Activated CD4-positive, alpha-beta T cell treated with anti-CD3 and anti-CD28 coated beads, Interleukin-2, amount 10 ng/mL, durations not matched to agents 24 days and 14 days (primary cell): ENCODE measurements around the gene ZFTA. TPM values are rescaled to one million over a fixed set of nuclear protein-coding genes. Genes with fewer than 3 reads are reported as not detected.

ENCODE experiments used
- DNase-seq: peaks from one replicate; pipeline ENCODE4 v3.0.0; 2022
- H3K27ac Mint-ChIP-seq: one replicate; pipeline ENCODE4 v1.8.0; 2022; ENCODE audit warnings: mild to moderate bottlenecking, mixed read lengths
- H3K27me3 Mint-ChIP-seq: one replicate; pipeline ENCODE4 v1.8.0; 2022; ENCODE audit warnings: mixed read lengths
- H3K36me3 Mint-ChIP-seq: one replicate; pipeline ENCODE4 v1.8.0; 2022; ENCODE audit warnings: low read depth, mild to moderate bottlenecking, mixed read lengths
- H3K4me1 Mint-ChIP-seq: one replicate; pipeline ENCODE4 v1.8.0; 2021; ENCODE audit warnings: mixed read lengths
- H3K4me3 Mint-ChIP-seq: one replicate; pipeline ENCODE4 v1.8.0; 2022; ENCODE audit warnings: mild to moderate bottlenecking, moderate library complexity, mixed read lengths
- H3K9me3 Mint-ChIP-seq: one replicate; pipeline ENCODE4 v1.8.0; 2021; ENCODE audit warnings: mixed read lengths
- intact Hi-C: fragments of 100-400 bp; cut with micrococcal nuclease; formaldehyde crosslinking; loops from one replicate; pipeline ENCODE4 v1.15.1; 2023
- total RNA-seq: library from RNA; stranded (reverse); gene quantifications from 2 replicates; pipeline ENCODE4 v1.2.3, GENCODE V29; 2022

Gene ZFTA
- total RNA-seq, 1 donor from 2014 or later, result 3.8 TPM

DNA sequence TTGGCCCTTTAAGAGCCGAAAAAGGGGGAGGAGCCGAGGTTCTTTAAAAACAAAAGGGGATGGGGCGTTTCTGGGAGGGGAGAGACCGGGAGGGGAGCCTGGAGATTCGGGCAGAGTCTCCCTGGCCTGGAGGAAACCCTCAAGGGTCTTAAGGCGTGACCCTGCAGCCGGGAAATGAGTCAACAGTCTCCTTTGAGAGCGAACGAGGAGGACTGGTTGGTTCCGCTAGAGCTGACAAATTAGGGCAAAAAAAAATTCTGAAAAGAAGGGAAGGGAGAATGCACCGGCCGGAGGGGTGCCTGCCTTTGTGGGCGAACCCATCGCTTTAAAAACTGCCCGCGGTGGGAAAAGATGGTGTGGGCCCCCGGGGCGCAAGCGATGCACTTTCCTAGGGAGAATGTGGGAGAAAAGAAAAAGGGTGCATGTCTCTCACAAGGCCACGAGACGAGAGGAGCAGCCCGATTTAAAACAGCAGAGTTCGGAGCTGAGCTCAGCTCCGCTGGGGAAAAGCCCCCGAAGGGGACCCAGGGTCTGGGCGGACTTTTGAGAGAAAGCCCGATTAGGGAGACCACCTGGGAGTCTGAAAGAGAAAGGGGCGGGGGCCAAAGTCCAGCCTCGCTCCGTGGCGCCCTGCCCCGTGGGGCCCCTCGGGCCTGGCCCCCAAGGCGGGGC is 874 bp downstream of the ZFTA start:
- intact Hi-C loops, result loop anchor here (1.0 to 5.0 kb wide), 4 partner anchors 46 to 385 kb away; partner anchors contain the start of genes NAA40 and SPINDOC
- Mint-ChIP-seq H3K27me3 (peaks cover 29% of the 10 kb centered on the region), H3K9me3 (no peaks in the 10 kb centered on the region), H3K4me3 (peak overlapping the region; percentile 96), H3K4me1 (peaks cover 12% of the 10 kb centered on the region), H3K27ac (peak overlapping the region; percentile 88), H3K36me3 (no peaks in the 10 kb centered on the region)
- DNase-seq, result peak; percentile 89

- Mint-ChIP-seq H3K36me3 (no peaks in the 10 kb centered on the region), H3K27me3 (peaks cover 25% of the 10 kb centered on the region), H3K4me3 (peak overlapping the region; percentile 96), H3K9me3 (no peaks in the 10 kb centered on the region), H3K27ac (peak overlapping the region; percentile 88), H3K4me1 (peaks cover 12% of the 10 kb centered on the region)
- no peak for DNase-seq
- intact Hi-C loops, result loop anchor here (1.0 to 5.0 kb wide), 3 partner anchors 46 to 386 kb away; partner anchors contain the start of gene SPINDOC
These were observed 1.4 kb downstream of the ZFTA start for GRCh38 chr11:63767267-63767564.

- DNase-seq, result no peak
- H3K9me3 Mint-ChIP-seq, result no peaks in the 10 kb centered on the region
- H3K4me3 Mint-ChIP-seq, result peak overlapping the region; percentile 96
- intact Hi-C loops, result loop anchor here (1.0 to 5.0 kb wide), 3 partner anchors 47 to 386 kb away; partner anchors contain the start of gene SPINDOC
- no peaks in the 10 kb centered on the region for H3K36me3 Mint-ChIP-seq
- peaks cover 22% of the 10 kb centered on the region for H3K27me3 Mint-ChIP-seq
- H3K27ac Mint-ChIP-seq, result no peak overlapping the region
- H3K4me1 Mint-ChIP-seq, result peaks cover 12% of the 10 kb centered on the region
These were observed 1.9 kb downstream of the ZFTA start for GRCh38 chr11:63766531-63767235.

DNA sequence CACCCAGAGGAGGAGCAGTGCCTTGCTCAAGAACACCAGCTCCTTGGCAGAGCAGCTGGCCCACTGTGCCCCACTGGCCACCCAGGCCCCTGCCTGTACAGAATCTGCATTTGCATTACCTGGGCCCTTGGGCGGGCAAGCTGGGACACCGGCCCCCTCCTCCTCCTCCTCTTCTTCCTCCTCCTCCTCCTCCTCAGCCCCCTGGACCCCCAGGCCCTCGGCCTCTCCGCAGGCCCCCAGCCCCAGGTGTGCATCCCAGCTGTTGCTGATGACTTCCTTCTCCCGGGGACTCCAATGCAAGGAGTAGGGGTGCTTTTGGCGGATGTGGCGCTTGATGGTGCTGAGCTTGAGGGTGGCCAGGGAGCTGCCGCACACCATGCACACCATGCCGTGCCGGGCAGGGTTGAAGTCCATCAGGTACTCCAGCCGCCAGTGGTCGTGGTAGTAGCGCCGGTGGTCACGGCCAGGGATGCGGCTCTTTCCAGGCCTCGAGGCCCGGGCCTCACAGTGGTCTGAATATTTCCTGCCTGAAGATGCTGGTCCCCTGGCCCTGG is 2.8 kb downstream of the ZFTA start:
- intact Hi-C loops, result loop anchor here (2.0 to 5.0 kb wide), 2 partner anchors 232 to 387 kb away; no protein-coding TSS in a partner anchor
- no peak for DNase-seq
- H3K4me1 Mint-ChIP-seq, result peaks cover 10% of the 10 kb centered on the region
- no peaks in the 10 kb centered on the region for H3K36me3 Mint-ChIP-seq
- H3K27me3 Mint-ChIP-seq, result peaks cover 16% of the 10 kb centered on the region
- no peak overlapping the region for H3K4me3 Mint-ChIP-seq
- no peaks in the 10 kb centered on the region for H3K9me3 Mint-ChIP-seq
- H3K27ac Mint-ChIP-seq, result no peak overlapping the region

DNA sequence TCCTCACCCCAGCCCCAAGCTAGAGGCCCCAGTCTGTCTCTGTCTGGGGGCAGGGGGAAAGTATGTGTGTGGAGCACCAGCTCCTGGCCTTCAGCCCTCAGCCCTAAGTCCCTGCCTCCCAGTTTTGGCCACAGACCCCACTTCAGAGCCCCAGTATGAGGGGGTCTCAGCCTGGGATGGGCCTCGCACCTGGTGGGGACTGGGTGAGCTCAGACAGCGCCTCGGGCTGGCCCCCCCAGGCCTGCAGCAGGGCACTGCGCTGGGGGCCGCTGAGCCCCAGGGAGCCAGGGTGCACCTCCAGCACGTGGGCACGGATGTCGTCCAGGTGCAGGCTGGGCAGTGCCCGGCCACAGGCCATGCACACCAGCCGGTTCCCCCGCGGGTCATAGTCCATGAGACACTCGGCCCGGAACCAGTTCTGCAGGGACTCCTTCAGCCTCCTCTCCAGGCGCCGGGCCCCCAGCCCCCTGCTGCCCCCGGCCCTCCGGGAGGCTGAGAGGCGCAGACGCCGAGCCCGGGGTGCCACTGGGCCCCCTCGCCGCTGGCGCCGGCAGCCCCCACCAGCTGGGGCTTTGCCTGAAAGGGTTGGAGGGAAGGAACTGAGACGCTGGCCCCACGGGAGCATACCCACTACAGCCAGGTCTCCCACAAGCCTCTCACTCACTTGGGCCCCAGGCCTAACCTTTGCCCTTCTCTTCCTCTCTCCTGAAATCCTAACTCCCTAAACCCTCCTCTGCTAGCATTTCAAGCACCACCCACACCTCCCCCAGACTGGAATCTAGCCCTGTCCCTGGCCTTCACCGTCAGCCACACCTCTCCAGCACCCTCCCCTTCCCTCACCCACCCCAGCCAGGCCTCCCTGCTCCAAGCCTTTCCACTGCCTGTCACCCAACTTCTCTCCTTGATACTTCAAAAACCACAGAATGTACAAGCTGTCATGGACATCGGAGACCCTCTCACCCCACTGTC is 3.6 kb downstream of the ZFTA start:
- H3K4me3 Mint-ChIP-seq, result no peak overlapping the region
- H3K27me3 Mint-ChIP-seq, result peaks cover 7% of the 10 kb centered on the region
- H3K4me1 Mint-ChIP-seq, result peaks cover 8% of the 10 kb centered on the region
- intact Hi-C loops, result loop anchor here (5.0 kb wide), 1 partner anchor 232 kb away; no protein-coding TSS in a partner anchor
- no peaks in the 10 kb centered on the region for H3K36me3 Mint-ChIP-seq
- no peaks in the 10 kb centered on the region for H3K9me3 Mint-ChIP-seq
- DNase-seq, result no peak
- no peak overlapping the region for H3K27ac Mint-ChIP-seq

DNA sequence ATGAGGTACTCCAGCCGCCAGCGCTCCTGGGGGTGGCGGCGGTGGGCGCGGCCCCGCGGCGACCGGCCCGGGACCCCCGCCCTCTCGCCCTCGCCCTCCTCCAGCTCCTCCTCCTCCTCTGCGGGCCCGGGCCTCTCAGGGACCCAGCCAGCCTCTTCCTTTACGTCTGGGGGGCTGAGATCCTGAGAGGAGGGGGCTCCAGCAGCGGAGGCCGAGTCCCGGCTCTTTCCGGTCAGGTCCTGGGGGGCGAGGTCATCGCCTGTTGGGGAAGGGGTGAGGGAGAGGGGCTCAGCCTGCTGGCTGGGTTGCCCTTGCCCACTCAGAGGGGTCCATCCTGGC is 4.3 kb downstream of the ZFTA start:
- H3K27me3 Mint-ChIP-seq, result peaks cover 5% of the 10 kb centered on the region
- H3K4me3 Mint-ChIP-seq, result no peak overlapping the region
- H3K36me3 Mint-ChIP-seq, result no peaks in the 10 kb centered on the region
- H3K4me1 Mint-ChIP-seq, result peaks cover 8% of the 10 kb centered on the region
- H3K27ac Mint-ChIP-seq, result no peak overlapping the region
- H3K9me3 Mint-ChIP-seq, result no peaks in the 10 kb centered on the region
- intact Hi-C loops, result no loop called here
- no peak for DNase-seq

DNA sequence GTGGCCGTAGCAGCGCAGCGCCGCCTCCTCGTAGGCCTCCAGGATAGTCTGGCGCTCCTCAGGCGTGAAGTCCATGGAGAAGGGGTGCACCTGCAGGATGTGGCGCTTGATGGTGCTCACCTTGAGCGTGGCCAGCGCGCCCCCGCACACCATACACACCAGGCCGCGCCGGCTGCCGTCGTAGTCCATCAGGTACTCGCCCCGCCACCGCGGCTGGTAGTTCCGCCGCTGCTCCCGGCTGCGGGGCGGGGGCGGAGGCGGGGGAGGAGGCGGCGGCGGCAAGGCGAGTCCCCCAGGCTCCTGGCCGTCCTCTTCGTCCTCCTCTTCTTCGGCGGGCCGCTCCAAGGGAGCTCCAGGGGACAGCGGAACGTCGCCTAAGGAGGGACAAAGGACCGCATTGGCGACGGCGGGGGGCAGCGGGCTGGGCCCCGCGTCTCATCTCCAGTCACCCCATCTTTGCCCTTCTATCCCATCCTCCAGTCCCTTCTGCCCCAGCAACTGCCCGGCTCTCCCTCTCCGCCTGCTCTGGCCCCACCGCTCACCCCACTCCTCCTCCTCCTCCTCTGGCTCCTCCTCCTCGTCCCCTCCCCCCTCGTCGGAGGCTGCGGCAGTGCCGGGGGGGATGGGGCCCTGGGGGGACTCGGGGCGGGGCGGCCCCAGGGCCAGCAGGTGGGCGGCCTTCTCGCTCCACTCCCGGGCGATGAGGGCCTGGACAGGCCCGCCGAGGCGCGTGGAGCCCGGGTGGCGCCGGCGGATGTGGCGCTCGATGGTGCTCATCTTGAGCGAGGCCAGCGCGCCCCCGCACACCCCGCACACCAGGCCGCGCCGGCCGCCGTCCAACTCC is 4.9 kb downstream of the ZFTA start:
- no peaks in the 10 kb centered on the region for H3K36me3 Mint-ChIP-seq
- no peak overlapping the region for H3K4me3 Mint-ChIP-seq
- H3K9me3 Mint-ChIP-seq, result no peaks in the 10 kb centered on the region
- intact Hi-C loops, result no loop called here
- peaks cover 5% of the 10 kb centered on the region for H3K27me3 Mint-ChIP-seq
- H3K27ac Mint-ChIP-seq, result no peak overlapping the region
- H3K4me1 Mint-ChIP-seq, result peaks cover 8% of the 10 kb centered on the region
- no peak for DNase-seq

- H3K4me3 Mint-ChIP-seq, result no peak overlapping the region
- H3K36me3 Mint-ChIP-seq, result no peaks in the 10 kb centered on the region
- no peak overlapping the region for H3K27ac Mint-ChIP-seq
- intact Hi-C loops, result no loop called here
- H3K27me3 Mint-ChIP-seq, result peaks cover 5% of the 10 kb centered on the region
- H3K4me1 Mint-ChIP-seq, result peaks cover 8% of the 10 kb centered on the region
- no peaks in the 10 kb centered on the region for H3K9me3 Mint-ChIP-seq
- DNase-seq, result no peak
These were observed 5.7 kb downstream of the ZFTA start for GRCh38 chr11:63762654-63763495.

GRCh38 chr11:63761931-63762653 is 6.5 kb downstream of the ZFTA start:
- Mint-ChIP-seq H3K4me3 (no peak overlapping the region), H3K4me1 (peaks cover under 1% of the 10 kb centered on the region), H3K27me3 (no peaks in the 10 kb centered on the region), H3K27ac (no peak overlapping the region), H3K9me3 (no peaks in the 10 kb centered on the region), H3K36me3 (peaks cover 2% of the 10 kb centered on the region)
- intact Hi-C loops, result no loop called here
- no peak for DNase-seq

DNA sequence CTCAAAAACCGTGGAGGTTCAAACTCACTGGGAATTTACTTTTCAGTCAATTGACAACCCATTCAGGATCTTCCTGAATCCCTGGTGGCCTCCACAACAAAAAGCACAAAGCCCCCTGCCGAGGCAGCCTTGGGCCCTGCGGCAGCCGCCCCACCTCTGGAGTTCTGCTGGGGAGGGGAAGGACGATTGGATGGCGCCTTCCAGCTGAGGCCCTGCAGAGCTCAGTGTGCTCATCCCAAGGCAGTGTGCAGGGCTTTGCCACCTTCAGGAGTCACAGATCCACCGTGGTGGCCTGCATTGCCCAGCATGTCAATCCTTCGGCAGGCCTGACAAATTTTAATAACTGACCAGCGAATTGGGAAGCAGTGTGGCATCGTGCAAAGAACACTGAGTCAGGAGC is 7.4 kb downstream of the ZFTA start:
- Mint-ChIP-seq H3K27ac (no peak overlapping the region), H3K4me3 (no peak overlapping the region), H3K9me3 (no peaks in the 10 kb centered on the region), H3K27me3 (no peaks in the 10 kb centered on the region), H3K36me3 (peaks cover 4% of the 10 kb centered on the region), H3K4me1 (no peaks in the 10 kb centered on the region)
- intact Hi-C loops, result no loop called here
- no peak for DNase-seq

GRCh38 chr11:63760487-63761079 is 8.0 kb downstream of the ZFTA start:
- Mint-ChIP-seq H3K9me3 (no peaks in the 10 kb centered on the region), H3K27ac (no peak overlapping the region), H3K4me1 (no peaks in the 10 kb centered on the region), H3K27me3 (no peaks in the 10 kb centered on the region), H3K36me3 (peaks cover 6% of the 10 kb centered on the region), H3K4me3 (no peak overlapping the region)
- intact Hi-C loops, result no loop called here
- DNase-seq, result no peak
